Germinal center (tissue), 1 donor: ENCODE results near the gene KLHL17.

ENCODE experiments used
- DNase-seq: peaks from one replicate; pipeline ENCODE4 v3.0.0; 2012; ENCODE audit warnings: mixed read lengths, low spot score

Gene KLHL17

DNA sequence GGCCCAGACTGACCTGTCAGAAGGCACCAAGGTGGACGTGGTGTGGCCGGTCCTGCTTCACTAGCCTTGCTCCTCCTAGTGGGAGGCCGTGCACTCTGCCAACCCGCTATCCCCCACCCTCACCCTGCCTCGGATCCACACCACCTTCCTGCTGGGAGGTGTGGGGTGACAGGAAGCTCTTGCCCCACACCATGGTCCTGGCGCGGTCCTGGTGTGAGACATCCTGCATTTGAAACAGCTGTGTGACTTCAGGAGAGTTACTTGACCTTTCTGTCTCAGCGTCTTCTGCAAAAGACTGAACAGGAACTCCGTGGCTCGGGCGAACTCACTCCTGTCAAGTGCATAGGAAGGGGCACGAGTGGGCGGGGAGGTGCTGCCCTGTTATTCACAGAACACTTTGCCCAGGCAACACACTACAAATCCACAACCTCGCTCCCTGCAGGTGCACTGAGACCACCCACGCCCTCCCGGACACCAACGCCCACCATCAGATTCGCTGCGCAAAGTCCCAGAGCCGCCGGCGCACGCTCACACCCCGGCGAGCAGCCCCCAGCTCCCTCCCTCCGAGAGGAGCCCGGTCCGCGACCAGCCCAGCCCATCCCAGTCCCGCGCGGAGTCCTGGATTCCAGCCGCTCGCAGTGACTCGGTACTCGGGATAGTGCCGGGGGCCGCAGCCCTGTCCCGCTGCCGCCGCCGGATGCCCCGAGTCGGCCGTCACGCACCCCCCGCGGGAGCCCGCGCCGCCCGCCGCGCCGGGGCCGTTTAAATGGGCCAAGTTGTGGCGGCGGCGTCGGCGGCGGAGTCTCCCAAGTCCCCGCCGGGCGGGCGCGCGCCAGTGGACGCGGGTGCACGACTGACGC is 37.0 kb upstream of the KLHL17 start, which contains the start of gene SAMD11:
Gene SAMD11 (plus strand): TSS at position 793 of the 860 bp plus-strand sequence. CDS start 509 bp downstream, outside the sequence.
- peak; percentile 46 for DNase-seq

DNA sequence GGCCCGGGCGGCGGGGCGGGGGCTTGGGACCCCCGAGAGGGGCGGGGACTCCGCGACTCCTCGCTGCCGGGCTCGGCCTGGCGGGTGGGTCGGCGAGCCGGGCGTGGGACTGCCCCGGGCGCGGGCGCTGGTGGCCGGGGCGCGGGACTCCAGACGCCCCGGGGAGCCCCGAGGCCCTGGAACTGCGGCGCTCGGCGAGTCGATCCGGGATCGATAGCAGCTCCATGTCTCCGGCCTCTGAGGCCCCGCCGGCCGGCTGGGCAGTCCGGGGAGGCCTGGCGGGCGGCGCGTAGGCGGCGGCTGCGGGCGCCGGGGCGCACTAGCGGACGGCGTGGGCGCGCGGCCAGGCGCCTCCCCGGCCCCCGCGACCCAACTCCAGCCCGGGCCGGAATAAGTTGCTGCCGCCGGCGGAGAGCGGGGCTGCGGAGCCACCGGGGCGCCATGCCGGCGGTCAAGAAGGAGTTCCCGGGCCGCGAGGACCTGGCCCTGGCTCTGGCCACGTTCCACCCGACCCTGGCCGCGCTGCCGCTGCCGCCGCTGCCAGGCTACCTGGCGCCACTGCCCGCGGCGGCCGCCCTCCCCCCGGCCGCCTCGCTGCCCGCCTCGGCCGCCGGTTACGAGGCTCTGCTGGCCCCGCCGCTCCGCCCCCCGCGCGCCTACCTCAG is 36.3 kb upstream of the KLHL17 start:
- DNase-seq, result no peak

DNA sequence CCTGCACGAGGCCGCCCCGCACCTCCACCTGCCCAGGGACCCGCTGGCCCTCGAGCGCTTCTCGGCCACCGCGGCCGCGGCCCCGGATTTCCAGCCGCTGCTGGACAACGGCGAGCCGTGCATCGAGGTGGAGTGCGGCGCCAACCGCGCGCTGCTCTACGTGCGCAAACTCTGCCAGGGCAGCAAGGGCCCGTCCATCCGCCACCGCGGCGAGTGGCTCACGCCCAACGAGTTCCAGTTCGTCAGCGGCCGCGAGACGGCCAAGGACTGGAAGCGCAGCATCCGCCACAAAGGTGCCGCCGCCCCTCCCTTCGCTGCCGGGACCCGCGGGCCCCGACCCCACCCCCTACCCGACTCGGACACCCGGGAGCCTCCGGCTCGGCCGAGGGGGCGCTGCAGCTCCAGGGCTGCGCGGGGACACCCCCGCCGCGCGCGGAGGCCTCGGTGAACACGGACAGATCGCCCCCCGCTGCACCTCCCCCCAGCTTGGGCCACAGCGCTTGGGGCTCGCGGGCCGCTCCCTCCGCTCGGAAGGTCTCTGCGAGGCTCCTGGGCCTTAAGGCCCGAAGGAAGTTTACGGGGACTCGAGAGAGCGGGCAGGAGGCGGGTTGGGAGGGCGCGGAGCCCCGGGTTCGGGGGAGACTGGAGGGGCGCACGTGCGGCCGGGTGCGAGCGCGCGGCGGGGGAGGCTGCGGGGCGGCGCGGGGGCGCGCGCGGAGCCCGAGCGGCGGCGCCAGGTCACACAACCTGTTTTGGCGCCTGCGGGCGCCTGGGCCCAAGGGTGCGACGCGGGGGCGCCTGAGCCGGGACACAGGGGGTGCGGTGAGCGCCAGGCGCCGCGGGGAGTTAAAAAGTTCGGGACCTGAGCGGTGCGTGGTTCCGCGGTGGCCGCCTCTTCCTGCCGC is 35.5 kb upstream of the KLHL17 start:
- DNase-seq, result no peak

DNA sequence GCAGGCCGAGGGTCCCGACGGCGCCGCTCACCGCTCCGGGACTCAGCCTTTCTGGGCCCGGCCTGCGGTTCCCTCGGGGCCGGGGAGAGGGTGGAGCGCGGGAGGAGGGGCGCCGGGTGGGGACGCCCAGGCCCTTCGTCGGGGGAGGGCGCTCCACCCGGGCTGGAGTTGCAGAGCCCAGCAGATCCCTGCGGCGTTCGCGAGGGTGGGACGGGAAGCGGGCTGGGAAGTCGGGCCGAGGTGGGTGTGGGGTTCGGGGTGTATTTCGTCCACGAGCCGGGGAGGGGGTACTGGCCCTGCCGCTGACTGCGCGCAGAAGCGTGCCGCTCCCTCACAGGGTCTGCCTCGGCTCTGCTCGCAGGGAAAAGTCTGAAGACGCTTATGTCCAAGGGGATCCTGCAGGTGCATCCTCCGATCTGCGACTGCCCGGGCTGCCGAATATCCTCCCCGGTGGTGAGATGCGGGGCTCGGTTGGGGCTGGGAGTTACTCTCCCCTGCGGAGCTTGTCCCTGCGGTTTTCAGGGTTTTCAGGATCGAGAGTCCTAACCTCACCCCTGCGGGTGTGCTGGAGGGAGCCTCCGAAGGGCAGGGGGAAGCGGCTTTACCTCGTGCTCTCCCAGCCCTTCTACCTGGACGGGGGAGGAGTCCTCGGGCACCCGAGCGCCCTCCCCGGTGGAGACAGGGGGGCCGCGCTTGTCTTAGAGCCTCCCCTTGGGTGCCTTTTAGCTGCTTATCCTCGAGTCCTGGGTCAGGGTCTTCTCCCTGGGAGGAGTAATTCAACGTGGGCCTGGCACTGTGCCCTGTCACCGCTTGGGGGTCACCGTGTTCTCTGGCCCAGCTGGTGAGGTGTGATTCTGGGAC is 34.6 kb upstream of the KLHL17 start:
- no peak for DNase-seq

DNA sequence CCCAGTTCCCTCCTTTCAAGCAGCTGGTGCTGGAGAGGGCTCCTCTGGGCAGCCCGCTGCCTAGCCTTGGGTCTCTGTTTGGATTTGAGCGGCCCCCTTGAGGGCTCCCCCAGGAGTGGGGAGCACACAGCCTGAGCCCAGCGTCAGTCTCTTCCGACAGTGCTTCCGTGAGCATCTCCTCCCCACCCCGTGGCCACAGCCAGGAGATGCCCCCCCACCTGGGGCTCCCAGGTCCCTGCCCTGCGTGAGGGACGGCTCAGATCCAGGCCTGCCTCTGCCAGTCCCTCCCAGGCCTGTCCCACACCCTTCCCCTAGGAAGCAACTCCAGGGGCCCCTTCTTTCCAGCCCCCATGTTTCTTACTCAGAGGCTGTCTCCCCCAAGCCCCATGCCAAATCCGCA is 33.1 kb upstream of the KLHL17 start:
- no peak for DNase-seq

DNA sequence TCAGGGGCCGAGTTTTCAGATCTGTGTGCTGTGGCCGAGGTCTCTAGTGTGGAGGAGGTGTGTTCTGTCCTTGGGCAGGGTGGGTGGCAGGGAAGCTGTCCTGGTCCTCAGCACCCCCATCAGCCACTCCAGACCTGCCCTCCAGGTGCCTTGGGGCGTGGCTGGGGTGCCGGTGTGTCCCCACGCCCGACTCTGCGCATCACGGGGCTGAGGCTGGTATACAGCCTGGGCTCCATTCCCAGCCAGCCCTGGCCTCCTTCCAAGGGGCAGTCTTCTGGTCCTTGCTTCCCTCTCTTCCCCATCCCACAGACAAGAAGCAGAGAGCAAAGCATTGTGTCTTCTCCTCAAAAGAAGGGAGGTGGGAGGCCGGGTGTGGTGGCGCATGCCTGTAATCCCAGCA is 32.6 kb upstream of the KLHL17 start:
- no peak for DNase-seq

DNA sequence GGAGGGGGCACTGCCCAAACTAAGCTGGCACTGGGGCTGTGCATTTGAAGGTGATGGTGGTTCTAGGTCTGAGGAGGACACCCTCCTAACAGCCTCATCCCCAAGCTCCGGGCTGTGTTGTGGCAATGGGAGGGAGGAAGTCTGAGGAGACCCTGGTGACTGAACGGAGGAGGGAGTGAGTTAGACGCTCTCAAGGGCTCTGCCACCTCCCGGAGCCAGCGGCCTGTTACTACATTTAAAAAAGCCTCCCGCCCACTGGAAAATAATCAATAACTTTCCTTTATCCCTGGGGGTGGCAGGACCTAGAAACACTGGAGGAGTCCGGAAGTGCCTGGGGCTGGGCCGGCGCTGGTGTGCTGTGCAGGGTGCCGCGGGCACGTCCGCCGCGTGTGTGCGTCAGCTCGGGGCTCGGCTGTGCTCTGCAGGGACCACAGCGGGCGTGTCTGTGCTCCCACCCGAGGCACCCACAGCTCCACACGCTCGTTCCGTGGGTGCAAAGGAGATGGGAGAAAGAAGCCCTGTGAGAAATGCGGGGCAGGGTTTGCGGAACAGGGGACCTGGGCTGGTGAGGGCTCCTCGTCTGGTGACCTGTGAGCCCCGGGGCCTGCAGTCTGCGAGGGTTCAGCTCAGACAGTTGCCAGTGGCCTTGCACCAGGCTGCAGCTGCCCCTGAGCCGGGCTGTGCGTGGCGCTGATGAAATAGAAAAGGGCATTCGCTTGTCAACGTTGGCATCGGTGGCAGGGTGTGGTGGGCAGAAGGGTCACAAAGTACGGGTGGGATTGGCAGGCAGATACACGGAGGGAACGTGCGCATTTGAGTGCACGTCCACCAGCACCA is 31.3 kb upstream of the KLHL17 start:
- DNase-seq, result no peak

DNA sequence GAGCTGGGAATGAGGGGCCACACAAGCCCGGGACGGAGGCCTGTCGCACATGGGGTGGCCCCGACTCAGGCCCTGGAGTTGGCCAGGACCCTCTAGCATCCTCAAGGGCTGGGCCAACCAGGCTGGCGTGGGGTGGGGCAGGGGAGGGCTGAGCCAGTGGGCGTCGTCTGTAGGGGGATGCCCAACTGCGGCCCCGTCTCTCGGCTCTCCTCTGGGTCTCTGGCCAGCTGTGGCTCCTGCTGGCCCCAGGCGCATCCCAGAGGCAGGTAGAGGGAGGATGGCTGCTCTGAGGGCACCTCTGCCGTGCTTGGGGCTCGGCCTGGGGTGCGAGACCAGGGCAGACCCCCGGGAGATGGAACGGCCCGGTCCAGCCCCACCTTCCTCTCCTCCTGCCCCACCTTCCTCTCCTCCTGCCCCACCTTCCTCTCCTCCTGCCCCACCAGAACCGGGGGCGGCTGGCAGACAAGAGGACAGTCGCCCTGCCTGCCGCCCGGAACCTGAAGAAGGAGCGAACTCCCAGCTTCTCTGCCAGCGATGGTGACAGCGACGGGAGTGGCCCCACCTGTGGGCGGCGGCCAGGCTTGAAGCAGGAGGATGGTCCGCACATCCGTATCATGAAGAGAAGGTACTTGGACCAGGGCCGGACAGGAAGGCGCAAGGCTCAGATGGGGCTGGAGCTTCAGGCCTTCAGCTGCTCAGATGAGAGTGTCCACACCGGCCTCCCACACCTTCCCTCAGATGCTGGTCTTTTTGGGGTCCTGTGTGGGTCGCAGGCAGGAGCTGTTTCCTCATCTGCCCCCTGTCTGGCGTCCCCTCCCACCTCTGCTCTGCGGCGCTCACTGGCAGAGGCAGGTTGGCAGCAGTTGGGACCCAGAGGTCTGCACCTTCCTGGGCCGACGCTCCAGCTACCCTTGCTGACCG is 30.4 kb upstream of the KLHL17 start:
- DNase-seq, result no peak

DNA sequence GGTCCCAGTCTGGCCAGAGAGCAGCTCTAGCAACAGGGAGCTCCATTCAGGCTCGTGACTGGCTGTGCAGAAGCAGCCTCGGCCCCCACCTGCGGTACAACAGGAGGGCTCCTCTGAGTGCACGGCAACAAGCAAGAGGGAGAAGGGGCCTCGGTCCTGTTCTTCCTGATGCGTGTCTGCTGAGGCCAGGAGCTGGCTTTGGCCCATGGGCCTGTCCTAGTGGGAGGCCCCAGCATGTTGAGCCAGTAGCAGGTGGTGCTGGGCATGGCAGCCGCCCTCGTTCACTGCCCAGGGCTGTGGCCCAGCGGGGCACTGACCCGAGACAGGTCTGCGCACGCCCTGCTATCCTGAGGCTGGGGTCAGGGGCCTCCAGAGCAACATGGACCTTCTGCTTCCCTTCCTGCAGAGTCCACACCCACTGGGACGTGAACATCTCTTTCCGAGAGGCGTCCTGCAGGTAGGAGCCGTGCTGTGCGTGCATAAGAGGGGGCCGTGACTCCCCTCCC is 29.7 kb upstream of the KLHL17 start:
- DNase-seq, result no peak

DNA sequence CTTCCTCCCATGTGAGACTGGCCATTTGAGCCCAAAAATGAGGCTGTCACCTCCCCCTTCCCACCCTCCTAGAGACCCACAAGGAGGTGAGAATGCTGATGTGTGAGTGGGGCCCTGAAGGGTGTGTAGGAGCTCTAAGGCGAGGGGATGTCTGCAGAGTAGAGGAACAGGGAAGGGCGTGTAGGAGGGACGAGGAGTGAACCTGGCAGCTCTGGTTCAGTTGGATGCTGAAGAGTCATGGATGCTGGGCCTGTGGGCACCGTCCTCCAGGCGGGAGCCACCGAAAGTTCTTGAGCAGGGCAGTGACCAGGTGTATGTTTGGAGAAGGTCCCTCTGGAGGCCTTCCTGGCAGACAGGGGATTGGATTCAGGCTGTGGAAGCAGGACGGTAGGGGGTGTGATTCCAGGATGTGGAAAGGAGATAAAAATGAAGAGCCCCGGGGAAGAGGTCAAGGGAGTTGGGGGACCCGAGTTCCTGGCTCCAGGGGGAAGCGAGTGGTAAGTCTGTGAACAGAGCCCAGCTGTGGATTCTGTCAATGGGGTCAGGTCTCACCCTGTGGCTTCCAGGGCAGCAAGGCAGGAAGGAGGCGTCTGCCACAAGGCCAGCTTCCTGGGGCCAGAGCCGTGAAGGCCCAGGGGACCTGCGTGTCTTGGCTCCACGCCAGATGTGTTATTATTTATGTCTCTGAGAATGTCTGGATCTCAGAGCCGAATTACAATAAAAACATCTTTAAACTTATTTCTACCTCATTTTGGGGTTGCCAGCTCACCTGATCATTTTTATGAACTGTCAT is 28.8 kb upstream of the KLHL17 start:
- no peak for DNase-seq

DNA sequence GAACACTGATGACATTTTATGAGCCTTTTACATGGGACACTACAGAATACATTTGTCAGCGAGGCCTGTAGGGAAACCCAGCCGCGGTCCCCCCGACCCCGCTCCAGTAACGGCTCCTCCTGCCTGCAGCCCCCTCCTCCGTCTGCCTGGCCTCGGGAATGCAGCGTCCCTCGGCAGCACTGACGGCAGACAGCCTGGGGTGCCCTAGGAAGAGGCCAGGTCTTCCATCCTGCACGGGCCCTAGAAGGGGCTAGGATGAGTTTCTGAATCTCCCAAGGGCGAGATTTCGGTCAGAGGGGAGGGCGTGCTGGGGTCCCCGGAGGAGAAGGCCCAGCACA is 28.2 kb upstream of the KLHL17 start:
- no peak for DNase-seq

DNA sequence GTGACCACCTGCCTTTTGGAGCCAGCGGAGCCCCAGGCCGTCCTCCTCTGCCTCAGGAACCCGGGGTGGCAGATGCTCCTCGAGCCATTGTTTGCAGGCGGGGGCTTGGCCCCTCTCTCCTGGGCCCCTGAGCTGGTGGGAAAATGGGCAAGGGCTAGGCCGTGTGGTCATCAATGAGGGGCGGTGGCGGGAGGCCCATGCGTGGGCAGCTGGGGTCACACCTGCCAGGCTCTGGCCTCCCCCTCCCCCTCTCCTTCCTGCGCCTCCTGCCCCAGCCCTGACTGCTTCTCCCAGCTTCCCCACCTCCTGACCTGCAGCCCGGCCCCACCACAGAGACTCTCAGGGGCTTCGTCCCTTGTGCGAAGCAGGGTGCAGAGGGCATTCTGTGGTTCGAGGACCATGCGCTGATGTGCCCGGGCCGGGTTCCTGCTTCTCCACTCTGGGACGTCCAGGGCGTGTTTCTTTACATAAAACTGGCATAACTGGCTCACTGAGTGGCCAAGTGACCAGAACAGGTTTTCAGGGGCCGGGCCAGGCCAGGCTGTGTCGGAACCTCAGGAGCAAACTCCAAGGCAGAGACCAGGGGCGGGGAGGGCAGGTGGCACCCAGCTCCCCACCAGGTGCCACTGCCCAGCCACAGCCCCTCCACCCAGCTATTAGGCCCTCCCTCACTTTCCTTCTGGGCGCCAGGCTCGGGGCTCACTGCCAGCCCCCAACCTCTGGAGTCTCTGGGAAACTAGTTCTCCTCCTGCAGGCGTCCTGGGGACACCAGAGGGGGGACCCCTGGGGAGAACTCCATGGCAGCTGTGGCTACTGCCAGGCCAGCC is 27.4 kb upstream of the KLHL17 start:
- no peak for DNase-seq

DNA sequence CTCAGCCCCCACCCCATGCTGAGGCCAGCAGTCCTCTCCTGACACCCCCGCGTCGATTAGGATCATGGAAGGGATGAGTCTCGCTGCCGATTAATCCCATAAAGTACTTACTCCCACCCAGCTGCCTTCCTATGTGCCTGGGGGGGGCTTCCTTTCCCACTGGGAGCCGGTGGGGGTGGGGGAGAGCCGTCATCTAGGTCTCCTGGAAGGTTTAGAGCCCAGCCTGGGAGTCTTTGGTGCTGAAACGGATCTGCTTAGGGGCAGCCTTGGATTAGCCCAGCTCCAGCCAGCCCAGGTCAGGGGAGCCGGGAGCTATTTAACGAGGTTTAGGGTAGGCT is 26.8 kb upstream of the KLHL17 start:
- DNase-seq, result no peak

DNA sequence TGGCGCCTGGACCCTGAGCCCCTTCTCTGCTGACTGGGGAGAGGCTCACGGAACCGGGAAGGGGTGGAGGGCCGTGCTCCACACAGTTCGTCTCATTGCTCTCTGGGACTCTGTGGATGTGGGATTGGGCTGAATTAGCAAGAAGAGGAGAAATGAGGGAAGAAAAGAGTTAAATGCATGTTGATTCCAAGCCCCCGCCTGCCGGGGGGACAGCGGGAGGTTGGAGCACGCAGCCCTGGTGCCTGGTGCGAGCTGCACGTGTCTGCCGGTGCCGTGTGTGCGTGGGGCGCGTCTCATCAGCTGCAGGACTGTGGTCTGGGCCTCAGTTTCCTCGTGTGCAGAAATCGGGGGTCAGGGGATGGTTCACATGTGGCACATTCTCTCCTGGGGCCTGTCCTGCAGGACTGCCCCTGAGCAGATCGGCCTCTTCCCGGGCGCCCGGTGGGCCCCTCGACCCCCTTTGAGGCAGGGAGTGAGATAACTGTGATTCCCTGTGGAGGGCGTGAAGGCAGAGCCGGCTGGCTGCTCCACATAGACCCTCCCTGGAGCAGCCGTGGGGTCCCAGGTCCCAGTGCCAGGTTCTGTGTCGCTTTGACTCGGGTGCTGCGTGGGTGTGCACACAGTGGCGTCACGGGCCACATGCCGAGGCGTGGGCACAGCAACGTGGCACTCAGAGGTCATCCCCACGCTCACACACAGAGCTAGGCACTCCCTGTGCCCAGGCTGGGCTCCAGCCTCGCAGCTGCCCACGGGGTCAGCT is 25.2 kb upstream of the KLHL17 start:
- no peak for DNase-seq

DNA sequence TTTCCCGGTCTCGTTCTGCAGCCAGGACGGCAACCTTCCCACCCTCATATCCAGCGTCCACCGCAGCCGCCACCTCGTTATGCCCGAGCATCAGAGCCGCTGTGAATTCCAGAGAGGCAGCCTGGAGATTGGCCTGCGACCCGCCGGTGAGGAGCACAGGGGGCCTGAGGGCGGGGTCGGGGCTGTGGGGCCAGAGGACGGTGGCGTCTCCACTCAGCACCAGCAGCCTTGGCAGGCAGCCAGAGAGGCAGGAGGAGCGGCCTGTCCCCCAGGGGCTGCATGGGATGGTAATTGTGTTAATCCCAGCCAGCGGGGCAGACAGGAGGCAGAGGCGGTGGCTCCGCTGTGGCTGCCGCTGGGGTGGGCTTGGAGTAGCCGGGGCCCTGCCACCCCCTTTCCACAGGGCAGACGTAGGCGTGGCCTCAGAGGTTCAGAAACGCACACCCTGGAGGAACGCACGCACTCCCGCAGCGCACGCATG is 24.6 kb upstream of the KLHL17 start:
- no peak for DNase-seq

DNA sequence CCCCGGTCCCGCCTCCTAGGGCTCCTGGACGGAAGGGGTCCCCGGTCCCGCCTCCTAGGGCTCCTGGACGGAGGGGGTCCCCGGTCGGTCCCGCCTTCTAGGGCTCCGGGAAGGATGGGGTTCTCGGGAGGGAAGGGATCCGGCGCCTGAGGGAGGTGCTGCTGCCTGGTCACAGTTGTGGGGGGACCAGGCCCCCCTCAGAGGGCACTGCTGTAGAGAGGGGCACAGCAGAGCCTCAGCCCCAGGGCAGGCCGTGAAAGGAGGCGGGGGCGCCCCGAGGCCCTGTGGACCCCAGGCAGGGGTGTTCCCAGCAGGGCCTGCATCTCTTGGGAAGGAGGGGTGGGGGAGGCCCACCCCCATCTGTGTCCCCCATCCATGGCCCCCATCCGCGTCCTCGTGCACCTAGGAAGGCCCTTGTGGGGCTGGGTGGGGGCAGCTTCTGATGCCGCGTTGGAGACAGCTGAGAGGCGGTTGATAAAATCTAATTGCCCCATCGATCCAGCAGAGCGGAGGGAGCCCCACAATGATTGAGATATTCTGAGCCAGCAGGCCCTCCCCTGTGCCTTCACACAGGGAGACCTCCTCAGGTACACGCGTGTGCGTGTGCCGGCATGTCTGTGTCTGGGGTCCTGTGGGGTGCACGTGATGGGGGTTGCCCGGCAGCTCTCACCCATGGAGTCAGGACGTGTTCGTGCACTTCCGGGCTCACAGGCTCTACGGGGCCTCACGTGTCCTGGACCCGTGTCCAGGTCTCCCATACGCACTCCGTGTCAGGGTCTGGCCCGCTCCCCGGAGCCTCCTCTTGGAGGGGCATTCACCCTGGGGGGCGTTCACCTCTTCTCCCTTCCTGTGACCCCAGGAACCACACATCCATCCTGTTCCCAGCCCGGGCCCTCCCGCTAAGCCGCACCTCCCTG is 23.8 kb upstream of the KLHL17 start:
- no peak for DNase-seq
